T-helper 1 cell treated with Interleukin-12 subunit alpha and Interleukin-12 subunit beta and Interleukin-4 antibody, amounts not matched to agents 30 μg/mL and 1 μg/mL, for 36 hours (primary cell): Measurements from ENCODE around the gene PPP1R37.

ENCODE experiments used
- H3K27ac Mint-ChIP-seq: one replicate; pipeline ENCODE4 v1.8.0; 2021; ENCODE audit warnings: mild to moderate bottlenecking, mixed read lengths
- H3K27me3 Mint-ChIP-seq: one replicate; pipeline ENCODE4 v1.8.0; 2021; ENCODE audit warnings: low read depth, mixed read lengths
- H3K36me3 Mint-ChIP-seq: one replicate; pipeline ENCODE4 v1.8.0; 2021; ENCODE audit warnings: low read depth, mixed read lengths
- H3K4me1 Mint-ChIP-seq: one replicate; pipeline ENCODE4 v1.8.0; 2021; ENCODE audit warnings: low read depth, mixed read lengths
- H3K4me3 Mint-ChIP-seq: one replicate; pipeline ENCODE4 v1.8.0; 2021; ENCODE audit warnings: mild to moderate bottlenecking, moderate library complexity, mixed read lengths
- H3K9me3 Mint-ChIP-seq: one replicate; pipeline ENCODE4 v1.8.0; 2021; ENCODE audit warnings: mixed read lengths

Gene PPP1R37

DNA sequence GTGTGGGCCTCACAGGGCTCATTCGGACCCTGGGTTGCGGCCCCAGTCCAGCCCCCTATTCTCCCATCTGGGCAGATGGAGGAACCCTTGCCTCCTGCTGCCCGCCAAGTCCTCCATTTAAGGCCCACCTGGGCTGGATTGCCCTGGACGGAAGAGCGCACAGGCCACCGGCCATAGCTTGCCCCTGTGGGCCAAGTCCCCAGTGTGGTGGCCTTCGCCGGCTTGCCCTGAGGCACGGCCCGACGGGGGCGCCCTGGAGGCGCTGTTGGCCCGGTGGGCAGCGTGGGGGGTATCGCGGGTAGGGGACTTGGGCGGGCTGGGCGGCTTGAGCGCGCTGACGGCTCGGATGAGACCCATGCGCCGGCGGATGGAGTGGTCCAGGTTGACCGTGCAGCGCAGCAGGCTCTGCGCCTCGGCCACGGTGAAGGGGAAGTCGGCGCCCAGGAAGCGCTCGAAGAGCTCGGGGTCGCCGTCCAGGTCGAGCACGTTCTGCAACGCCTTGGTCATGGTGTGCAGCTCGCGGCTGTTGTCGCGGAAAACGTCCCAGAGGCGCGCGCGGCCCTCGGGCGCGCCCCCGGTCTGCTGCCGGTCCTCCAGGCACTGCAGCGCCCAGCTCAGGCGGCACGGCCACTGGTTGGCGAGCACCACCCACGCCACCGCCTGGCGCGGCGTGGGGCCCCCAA lies 59.0 kb downstream of the PPP1R37 start:
- Mint-ChIP-seq H3K27ac (no peak overlapping the region), H3K36me3 (no peaks in the 10 kb centered on the region), H3K9me3 (no peaks in the 10 kb centered on the region), H3K4me1 (peaks cover 13% of the 10 kb centered on the region), H3K4me3 (no peak overlapping the region), H3K27me3 (peaks cover 27% of the 10 kb centered on the region)

DNA sequence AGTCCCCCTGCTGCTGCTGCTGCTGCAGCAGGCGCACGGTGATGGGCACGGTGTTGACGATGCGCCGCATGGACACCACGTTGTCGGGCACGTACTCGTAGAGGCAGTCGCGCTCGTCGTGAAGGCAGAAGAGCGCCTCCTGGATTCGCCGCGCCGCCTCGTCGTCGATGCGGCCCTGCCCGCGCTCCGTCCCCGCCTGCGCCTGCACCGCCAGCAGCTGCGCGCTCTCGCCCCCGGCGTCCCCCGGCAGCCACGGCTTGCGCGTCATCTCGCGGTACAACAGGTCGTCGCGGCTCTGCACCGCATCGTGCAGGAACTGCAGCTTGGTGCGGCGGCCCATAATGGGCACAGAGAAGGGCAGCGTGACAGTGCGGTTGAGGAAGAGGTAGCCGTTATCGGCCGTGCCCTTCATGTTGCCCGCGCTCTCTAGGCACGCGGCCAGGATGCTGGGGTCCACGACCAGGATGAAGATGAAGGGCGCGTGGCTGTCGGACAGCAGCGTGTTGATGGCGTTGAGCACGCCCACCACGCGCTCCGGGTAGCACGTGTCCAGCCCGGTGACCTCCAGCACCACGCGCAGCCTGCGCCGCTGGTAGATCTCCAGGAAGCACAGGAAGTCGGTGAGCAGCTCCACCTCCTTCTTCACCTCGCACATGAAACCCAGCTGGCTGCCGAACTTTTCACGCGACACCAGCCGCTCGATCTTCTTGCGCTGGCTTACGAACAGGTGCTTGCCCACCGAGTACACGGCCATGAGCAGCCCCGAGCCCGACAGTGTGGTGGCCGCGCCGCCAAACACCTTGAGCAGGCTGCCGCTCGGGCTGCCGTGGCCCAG lies 59.7 kb downstream of the PPP1R37 start:
- no peaks in the 10 kb centered on the region for H3K9me3 Mint-ChIP-seq
- H3K27me3 Mint-ChIP-seq = peaks cover 31% of the 10 kb centered on the region
- no peaks in the 10 kb centered on the region for H3K36me3 Mint-ChIP-seq
- H3K4me1 Mint-ChIP-seq = peaks cover 13% of the 10 kb centered on the region
- H3K27ac Mint-ChIP-seq = peak overlapping the region; percentile 29
- peak overlapping the region; percentile 69 for H3K4me3 Mint-ChIP-seq

DNA sequence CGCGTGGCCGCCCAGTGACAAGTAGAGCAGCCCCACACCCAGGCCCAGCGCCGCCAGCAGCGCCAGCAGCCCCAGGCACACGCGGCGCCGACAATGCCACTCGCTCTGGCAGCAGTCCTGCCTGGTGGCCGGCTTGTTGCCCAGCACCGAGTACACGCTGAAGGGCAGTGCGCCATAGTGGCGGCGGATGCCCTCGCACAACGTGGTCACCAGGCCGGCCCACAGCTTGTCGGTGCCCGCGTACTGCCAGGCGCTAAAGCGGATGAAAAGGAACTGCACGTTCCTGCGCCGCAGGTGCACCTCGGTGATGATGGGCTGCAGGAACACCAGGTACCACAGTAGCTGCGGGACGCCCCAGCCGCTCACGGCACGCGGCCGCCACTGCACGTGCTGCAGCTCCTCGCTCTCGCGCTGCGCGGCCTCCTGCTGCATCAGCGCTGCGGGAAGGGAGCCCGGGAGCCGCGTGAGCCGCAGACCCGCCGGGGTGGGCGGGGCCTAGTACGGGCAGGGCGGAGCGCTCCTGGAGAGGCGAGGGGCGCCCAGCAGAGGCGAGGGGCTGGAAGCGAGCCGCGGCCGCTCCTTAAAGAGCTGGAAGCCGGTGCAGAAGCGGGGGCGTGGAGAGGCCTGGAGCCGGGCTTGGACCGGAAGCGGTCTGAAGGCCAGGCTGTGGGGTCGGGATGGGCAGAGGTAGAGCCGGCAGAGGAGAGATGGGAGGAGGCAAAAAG lies 60.5 kb downstream of the PPP1R37 start:
- Mint-ChIP-seq H3K27ac (no peak overlapping the region), H3K4me1 (peaks cover 13% of the 10 kb centered on the region), H3K36me3 (no peaks in the 10 kb centered on the region), H3K9me3 (no peaks in the 10 kb centered on the region), H3K27me3 (peaks cover 39% of the 10 kb centered on the region), H3K4me3 (peak overlapping the region; percentile 69)

DNA sequence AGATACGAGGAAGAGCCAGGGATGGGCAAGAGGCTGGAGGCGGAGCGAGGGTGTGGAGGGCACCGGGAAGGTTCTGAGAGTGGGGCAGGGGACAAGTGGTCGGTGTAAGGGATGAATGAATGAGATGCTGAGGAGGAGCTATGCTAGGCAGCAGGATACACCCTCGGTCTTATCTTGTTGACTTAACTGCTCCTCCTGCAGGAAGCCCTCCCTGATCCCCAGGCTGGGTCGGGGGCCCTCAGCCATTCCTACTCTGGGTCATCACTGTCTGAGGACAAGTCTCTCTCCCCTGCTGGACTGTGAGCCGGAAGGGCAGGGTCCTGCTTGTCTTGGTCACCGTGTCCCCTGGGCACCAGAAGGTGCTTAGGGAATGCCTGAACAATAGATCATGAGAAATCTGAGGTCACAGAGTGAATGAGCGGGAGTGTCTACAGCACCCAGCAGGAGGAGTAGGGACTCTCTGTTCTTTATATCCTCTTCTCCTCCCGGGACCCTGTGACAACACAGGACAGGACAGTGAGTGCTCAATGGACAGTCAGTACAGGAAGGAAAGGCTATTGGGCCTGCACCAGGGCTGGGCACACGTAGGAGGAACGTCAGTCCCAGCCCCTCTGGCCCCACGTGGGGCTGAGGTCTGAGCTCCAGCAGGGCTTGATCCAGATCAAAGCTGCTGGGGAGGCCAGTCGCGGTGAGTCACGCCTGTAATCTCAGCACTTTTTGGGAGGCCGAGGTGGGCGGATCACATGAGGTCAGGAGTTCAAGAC lies 61.3 kb downstream of the PPP1R37 start:
- Mint-ChIP-seq H3K27me3 (peaks cover 40% of the 10 kb centered on the region), H3K36me3 (no peaks in the 10 kb centered on the region), H3K4me3 (no peak overlapping the region), H3K4me1 (peaks cover 11% of the 10 kb centered on the region), H3K9me3 (no peaks in the 10 kb centered on the region), H3K27ac (peak overlapping the region; percentile 15)

DNA sequence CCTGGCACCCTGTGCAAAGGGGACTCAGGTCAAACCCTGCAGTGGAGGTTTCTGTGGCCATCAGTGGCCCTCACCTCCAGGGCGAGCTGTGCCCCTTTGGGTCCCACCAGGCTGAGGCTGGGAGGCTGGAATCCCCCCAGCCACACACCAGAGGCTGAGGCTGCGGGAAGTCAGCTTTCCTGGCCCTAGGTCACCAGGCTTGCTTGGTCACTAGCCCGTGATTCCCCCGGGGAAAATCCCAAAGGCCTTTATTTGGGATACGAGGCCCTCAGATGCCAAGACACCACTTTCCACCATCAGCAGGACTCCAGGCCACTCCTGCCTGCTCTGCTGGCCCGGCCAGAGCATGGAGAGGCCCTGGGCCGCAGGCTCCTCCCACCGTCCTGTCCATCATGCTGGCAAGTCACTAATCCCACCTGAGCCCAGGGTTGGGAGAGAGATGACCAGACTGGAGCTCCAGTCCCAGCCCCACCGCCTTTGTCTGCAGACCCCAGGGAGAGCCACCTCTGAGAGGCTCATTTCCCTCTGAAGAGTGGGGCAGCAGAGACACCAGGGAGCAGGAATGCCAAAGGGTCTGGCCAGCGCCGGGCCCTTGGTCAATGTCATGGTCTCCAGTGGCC lies 63.1 kb downstream of the PPP1R37 start:
- Mint-ChIP-seq H3K4me3 (no peak overlapping the region), H3K4me1 (peaks cover 11% of the 10 kb centered on the region), H3K27me3 (peaks cover 46% of the 10 kb centered on the region), H3K36me3 (no peaks in the 10 kb centered on the region), H3K27ac (no peak overlapping the region), H3K9me3 (no peaks in the 10 kb centered on the region)

DNA sequence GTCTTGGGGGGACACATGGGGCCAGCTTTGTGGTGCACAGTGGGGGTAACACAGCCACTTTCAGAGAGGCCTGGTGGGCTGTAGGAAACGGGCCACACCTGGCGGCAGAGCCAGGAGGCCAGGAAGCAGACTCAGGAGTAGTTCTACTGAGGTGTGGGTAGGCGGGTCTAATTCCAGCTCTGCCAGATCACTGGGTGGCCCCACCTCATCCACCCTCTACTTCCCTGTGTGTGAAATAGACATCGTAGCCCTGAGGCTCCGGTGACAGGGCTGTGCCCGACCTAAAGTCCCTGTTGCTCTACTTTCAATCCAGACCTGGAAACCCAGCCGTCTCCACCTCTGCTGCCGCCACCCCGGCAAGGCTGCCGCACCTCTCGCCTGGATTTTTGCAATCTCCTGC lies 63.8 kb downstream of the PPP1R37 start:
- peaks cover 11% of the 10 kb centered on the region for H3K4me1 Mint-ChIP-seq
- peaks cover 40% of the 10 kb centered on the region for H3K27me3 Mint-ChIP-seq
- H3K27ac Mint-ChIP-seq = no peak overlapping the region
- no peaks in the 10 kb centered on the region for H3K36me3 Mint-ChIP-seq
- no peaks in the 10 kb centered on the region for H3K9me3 Mint-ChIP-seq
- no peak overlapping the region for H3K4me3 Mint-ChIP-seq

DNA sequence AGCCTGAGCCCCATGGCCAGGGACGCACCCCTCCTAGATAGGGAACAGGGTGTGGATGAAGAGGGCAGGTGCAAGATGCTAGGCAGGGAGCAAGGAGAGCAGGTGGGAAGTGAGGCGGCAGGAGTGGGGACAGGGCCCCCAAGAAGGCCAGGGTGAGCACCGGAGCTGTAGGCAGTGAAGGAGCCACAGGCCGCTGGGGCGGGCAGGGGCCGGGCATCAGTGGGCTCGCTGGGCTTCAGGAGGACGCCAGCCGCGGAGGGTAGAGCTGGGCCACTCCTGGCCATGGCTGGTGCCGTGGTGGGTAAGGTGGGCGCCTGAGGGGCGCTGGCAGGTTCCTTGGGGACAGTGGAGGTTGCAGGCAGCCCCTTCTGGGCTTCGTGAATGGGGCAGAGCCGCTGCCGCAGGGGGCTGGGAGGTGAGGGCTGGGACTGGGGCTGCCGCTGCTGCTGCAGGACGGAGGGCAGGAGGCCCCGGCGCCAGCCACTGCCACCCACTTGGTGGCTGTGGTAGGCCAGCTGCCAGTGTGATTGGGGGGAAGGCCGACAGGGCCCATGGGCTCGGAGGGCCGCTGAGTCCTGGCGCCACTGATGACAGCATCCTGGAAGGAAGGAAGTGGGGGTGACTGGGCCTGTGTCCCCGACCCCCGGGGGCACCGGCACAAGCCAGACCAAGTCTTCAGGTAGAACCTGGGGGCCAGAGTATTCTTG lies 65.7 kb downstream of the PPP1R37 start:
- H3K36me3 Mint-ChIP-seq = no peaks in the 10 kb centered on the region
- no peak overlapping the region for H3K4me3 Mint-ChIP-seq
- H3K27me3 Mint-ChIP-seq = peaks cover 33% of the 10 kb centered on the region
- H3K27ac Mint-ChIP-seq = no peak overlapping the region
- no peaks in the 10 kb centered on the region for H3K9me3 Mint-ChIP-seq
- H3K4me1 Mint-ChIP-seq = peaks cover 8% of the 10 kb centered on the region

DNA sequence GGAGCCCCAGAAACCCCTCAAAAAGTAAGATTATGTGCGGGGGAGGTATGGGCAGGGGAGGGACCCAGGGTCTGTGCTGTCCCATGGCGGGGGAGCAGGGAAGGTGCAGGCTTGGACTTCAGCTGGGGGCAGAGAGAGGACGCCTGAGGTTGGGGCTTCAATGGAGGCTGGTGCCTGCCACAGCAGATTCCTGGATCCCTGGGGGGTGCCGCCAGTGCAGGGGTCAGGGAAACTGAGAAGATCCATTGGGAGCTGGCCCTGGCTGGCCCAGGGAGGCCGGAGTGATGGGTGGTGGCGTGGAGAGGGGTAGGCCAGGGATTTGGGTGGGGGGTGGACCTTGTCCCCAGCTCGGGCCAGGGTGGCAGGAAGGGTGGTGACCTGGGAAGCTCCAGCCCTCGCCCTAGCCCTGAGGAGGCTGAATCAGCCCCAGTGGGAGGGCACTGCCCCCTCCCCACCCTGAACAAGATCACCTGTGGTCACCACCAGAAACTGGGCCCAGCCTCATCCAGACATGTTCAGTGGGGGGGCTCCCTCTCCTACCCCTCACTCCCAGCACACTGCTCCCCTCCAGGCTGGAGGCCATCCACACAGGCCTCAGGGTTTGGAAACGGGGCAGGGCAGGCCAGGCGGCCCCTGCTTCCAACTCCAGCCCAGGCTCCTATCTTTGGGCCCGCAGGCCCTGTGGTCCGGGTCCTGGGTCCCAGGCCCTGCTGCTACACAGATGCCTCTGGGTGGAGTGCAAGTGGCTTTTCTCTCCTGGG lies 66.4 kb downstream of the PPP1R37 start:
- Mint-ChIP-seq H3K9me3 (no peaks in the 10 kb centered on the region), H3K27ac (no peak overlapping the region), H3K36me3 (no peaks in the 10 kb centered on the region), H3K4me3 (no peak overlapping the region), H3K4me1 (peaks cover 8% of the 10 kb centered on the region), H3K27me3 (peaks cover 26% of the 10 kb centered on the region)

DNA sequence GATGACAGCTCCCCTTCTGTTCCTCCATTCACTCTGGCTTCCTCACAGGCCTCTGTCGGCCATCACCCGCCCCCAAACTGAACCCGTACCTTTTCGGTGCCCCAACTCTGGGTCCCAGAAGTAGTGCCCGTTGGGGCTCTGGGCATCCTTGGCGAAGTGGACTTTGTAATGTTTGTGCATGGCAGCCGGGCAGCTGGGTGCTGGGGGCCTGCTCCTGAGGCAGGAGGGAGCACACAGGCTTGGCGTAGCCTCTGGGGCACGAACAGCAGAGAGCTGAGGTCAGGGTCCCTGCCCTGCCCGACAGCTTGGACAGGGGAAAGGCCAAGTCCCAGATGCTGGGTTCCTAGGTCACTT lies 67.0 kb downstream of the PPP1R37 start:
- Mint-ChIP-seq H3K27me3 (peaks cover 24% of the 10 kb centered on the region), H3K27ac (no peak overlapping the region), H3K4me1 (peaks cover 8% of the 10 kb centered on the region), H3K4me3 (no peak overlapping the region), H3K9me3 (no peaks in the 10 kb centered on the region), H3K36me3 (no peaks in the 10 kb centered on the region)

DNA sequence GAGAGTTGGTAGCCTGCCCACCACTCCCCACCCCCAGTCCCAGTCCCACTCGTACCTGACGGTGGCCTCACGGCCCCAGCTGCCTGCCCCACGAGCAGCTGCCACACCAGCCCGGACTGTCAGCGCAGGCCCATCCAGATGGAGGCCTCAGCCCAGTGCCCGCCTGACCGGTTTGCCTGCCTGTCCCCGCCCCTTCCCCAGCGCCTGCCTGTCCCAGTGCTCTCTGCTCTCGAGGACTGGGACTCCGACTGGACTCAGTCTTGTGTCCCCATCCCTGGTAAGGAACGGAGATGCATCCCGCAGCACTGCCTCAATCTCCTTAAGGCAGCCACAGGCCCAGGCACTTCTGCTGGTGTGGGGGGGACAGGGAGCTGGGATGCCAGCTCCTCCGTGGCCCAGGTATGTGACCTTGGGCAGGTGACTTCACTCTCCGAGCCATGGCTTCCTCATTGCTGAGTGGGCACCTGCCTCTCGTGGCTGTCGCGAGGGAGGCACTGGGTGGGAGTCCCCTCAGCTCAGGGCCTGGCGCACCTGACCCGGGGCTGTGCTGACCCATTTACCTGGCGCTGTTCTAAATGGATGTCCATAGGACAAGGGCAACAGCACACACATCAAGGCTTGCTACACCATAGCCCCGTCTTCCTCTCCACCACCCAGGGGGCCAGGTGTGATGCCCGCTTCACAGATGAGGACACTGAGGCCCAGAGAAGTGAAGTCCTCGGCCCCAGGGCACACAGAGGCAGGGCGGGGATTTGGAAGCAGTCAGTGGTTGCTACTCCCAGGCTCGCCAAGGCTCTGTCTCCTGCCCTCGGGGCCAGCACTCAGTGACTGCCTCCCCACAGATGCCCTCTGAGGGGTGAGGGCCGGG lies 68.1 kb downstream of the PPP1R37 start, which contains the start of gene NKPD1:
Gene NKPD1 (minus strand): TSS at position 113 of the 868 bp plus-strand sequence. CDS start 832 bp downstream, outside the sequence.
- Mint-ChIP-seq H3K27me3 (peaks cover 20% of the 10 kb centered on the region), H3K4me1 (peaks cover 12% of the 10 kb centered on the region), H3K9me3 (no peaks in the 10 kb centered on the region), H3K36me3 (no peaks in the 10 kb centered on the region), H3K27ac (no peak within 1 kb of the TSS), H3K4me3 (no peak within 1 kb of the TSS)

DNA sequence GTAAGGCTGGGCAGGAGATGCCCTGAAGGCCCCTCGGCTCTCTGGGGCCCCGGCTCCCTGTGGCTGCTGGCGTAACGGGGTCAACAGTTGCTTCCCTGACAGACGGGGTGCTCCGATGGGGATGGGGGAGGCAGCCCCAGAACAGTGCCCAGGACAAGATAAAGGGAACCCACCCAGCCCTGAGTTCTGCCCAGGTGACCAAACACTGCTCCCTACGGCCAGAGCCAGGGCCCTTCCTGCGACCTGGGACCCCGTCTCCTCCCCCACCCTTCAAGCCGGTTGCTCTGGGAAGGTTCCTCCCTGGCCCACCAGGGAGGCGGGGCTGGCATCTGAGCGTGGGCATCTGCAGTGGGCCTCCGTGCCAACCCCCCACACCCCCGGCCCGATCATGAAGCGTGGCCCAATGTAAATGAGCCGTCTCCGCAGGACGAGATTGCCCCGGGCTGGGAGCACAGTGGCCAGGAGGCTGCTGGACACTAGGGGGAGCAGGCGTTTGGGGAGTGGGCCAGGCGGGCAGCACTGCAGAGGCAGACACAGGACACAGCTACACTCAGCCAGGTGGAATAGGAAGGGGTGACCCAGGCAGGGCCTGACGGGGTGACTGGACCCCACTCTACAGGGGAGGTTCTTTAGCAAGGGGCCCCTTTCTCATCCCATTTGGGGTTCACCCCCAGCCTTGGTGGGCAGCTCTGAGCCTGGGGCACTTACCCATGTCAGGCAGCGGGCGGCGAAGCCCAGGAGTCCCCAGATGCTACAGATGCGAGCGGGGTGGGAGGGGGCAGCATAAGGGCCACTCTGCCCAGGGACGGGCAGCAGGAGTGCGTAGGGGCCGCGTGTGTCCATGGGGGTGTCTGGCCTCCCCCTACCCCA lies 69.0 kb downstream of the PPP1R37 start:
- Mint-ChIP-seq H3K36me3 (no peaks in the 10 kb centered on the region), H3K4me1 (peaks cover 12% of the 10 kb centered on the region), H3K27ac (no peak overlapping the region), H3K27me3 (peaks cover 20% of the 10 kb centered on the region), H3K9me3 (no peaks in the 10 kb centered on the region), H3K4me3 (no peak overlapping the region)
